HepG2 (cell line): ENCODE data around the gene AFDN. TPM values are rescaled to one million over a fixed set of nuclear protein-coding genes. Genes with fewer than 3 reads are reported as not detected.

Experiments used
- ATAD3A ChIP-seq: sonication (generic); formaldehyde crosslinking; IDR thresholded peaks from 2 replicates; pipeline ENCODE4 v1.4.0; 2020; ENCODE audit warnings: missing genetic modification reagents
- CREM ChIP-seq, 2 experiments: sonication (generic) in 1 of 2; formaldehyde crosslinking in 1 of 2; IDR thresholded peaks; 2 replicates each; pipeline versions ENCODE4 v1.4.0 to v1.6.1; 2016 to 2020; ENCODE audit warnings: antibody characterized with exemption in 1 of 2, mild to moderate bottlenecking in 1 of 2, missing genetic modification reagents in 1 of 2
- EZH2 ChIP-seq: conservative IDR thresholded peaks from 2 replicates; pipeline ENCODE4 v1.6.1; 2012; ENCODE audit warnings: mild to moderate bottlenecking, low read depth, low read length, moderate library complexity
- FOXK1 ChIP-seq: sonication (generic); formaldehyde crosslinking; IDR thresholded peaks from 2 replicates; pipeline ENCODE4 v1.4.0; 2020; ENCODE audit warnings: low read depth, missing genetic modification reagents, borderline replicate concordance
- GATA4 ChIP-seq: sonication (generic); IDR thresholded peaks from 2 replicates; pipeline ENCODE4 v1.6.1; 2016; ENCODE audit warnings: antibody characterized with exemption, low read depth, borderline replicate concordance
- KLF11 ChIP-seq: IDR thresholded peaks from 2 replicates; pipeline ENCODE4 v1.6.1; 2016; ENCODE audit warnings: missing compliant biosample characterization
- NCOA1 ChIP-seq: sonication (generic); formaldehyde crosslinking; IDR thresholded peaks from 2 replicates; pipeline ENCODE4 v1.9.0; 2021; ENCODE audit warnings: missing genetic modification reagents
- SNAPC2 ChIP-seq: sonication (generic); formaldehyde crosslinking; IDR thresholded peaks from 2 replicates; pipeline ENCODE4 v1.8.1; 2022; ENCODE audit warnings: mild to moderate bottlenecking, missing genetic modification reagents
- THAP7 ChIP-seq: sonication (generic); formaldehyde crosslinking; IDR thresholded peaks from 2 replicates; pipeline ENCODE4 v1.8.1; 2023; ENCODE audit warnings: mild to moderate bottlenecking, missing genetic modification reagents
- TRIM24 ChIP-seq: sonication (generic); formaldehyde crosslinking; IDR thresholded peaks from 2 replicates; pipeline ENCODE4 v1.8.0; 2022; ENCODE audit warnings: mild to moderate bottlenecking, missing genetic modification reagents
- ZNF282 ChIP-seq: fragments of 450-650 bp; IDR thresholded peaks from 2 replicates; pipeline ENCODE4 v1.6.1; 2018; ENCODE audit not compliant: partially characterized antibody
- ZNF30 ChIP-seq: sonication (generic); formaldehyde crosslinking; IDR thresholded peaks from 2 replicates; pipeline ENCODE4 v1.5.0; 2020; ENCODE audit warnings: mild to moderate bottlenecking, missing genetic modification reagents
- ZNF333 ChIP-seq: sonication (generic); formaldehyde crosslinking; IDR thresholded peaks from 2 replicates; pipeline ENCODE4 v1.4.0; 2020; ENCODE audit warnings: mild to moderate bottlenecking, missing genetic modification reagents, borderline replicate concordance
- ZNF335 ChIP-seq: sonication (generic); formaldehyde crosslinking; IDR thresholded peaks from 2 replicates; pipeline ENCODE4 v1.4.0; 2020; ENCODE audit warnings: missing genetic modification reagents
- ZNF33A ChIP-seq: sonication (generic); formaldehyde crosslinking; IDR thresholded peaks from 2 replicates; pipeline ENCODE4 v1.5.1; 2020; ENCODE audit warnings: missing genetic modification reagents, mild to moderate bottlenecking, moderate library complexity, borderline replicate concordance
- ZNF430 ChIP-seq: sonication (generic); formaldehyde crosslinking; IDR thresholded peaks from 2 replicates; pipeline ENCODE4 v1.9.0; 2021; ENCODE audit warnings: mild to moderate bottlenecking, missing genetic modification reagents
- ZNF432 ChIP-seq: sonication (generic); formaldehyde crosslinking; IDR thresholded peaks from 2 replicates; pipeline ENCODE4 v1.5.0; 2020; ENCODE audit warnings: missing genetic modification reagents, mild to moderate bottlenecking, borderline replicate concordance
- ZNF720 ChIP-seq: sonication (generic); formaldehyde crosslinking; IDR thresholded peaks from 2 replicates; pipeline ENCODE4 v1.4.0; 2020; ENCODE audit warnings: missing genetic modification reagents
- polyA plus RNA-seq, 8 experiments: library from polyadenylated mRNA; depleted of rRNA in 3 of 8; stranded (reverse) in 7 of 8; unstranded in 1 of 8; fragments of >200 nt; fragmentation: Illumina TruSeq in 4 of 8; extraction: Trizol in 4 of 8; gene quantifications; 2 replicates each; pipeline versions ENCODE4 v1.2.1 to v1.2.3, GENCODE V29; 2011 to 2016; ENCODE audit warnings: low read depth in 4 of 8, missing spikeins in 1 of 8, mixed read lengths in 1 of 8; ENCODE audit not compliant: insufficient read depth in 1 of 8
- total RNA-seq, 5 experiments: library from RNA; depleted of rRNA; stranded (reverse); fragments of >200 nt; fragmentation: Illumina TruSeq; extraction: Trizol; gene quantifications; 2 replicates each; pipeline ENCODE4 v1.2.3, GENCODE V29; 2016; ENCODE audit warnings: low read depth in 1 of 5
- TF ChIP-seq, protein P1 (sequence below): sonication (generic); formaldehyde crosslinking; IDR thresholded peaks from 2 replicates; pipeline ENCODE4; 2020; ENCODE audit warnings: missing genetic modification reagents, mild to moderate bottlenecking, borderline replicate concordance
- TF ChIP-seq, protein P2 (sequence below): sonication (generic); formaldehyde crosslinking; IDR thresholded peaks from 2 replicates; pipeline ENCODE4 v1.4.0; 2020; ENCODE audit warnings: mild to moderate bottlenecking, missing genetic modification reagents

Gene AFDN
- total and polyA plus RNA-seq, 2 of the 13 experiments (the other 11 are each of a cell fraction or from before 2014, with no cell fraction given) = 136 to 151 TPM

DNA sequence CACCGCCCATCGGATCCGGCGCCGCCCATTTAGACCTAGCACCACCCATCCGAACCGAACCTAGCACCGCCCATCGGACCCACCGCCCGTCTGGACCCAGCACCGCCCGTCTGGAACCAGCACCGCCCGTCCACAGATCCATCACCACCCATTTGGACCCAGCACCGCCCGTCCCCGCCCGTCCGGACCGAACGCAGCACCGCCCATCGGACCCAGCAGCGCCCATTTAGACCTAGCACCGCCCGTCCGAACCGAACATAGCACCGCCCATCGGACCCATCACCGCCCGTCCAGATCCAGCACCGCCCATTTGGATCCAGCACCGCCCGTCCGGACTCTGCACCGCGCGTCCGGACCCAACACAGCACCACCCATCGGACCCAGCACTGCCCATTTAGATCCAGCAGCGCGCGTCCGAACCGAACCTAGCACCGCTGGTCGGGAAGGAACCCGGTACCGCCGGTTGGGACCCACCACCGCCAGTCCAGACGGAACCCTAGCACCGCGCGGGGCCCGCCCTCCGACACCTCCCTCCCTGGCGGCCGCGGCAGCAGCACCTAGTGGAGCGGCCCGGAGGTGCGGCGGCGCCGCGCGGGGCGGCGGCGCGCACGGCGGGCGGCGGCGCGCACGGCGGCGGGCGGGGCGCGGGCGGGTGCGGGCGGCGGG lies 348 bp upstream of the AFDN start (continued):
- peak; percentile 50; the same call in 1 of the 2 replicates for TF ChIP-seq FOXK1 (CRISPR knock-in tag)
- TF ChIP-seq, protein P1, sequence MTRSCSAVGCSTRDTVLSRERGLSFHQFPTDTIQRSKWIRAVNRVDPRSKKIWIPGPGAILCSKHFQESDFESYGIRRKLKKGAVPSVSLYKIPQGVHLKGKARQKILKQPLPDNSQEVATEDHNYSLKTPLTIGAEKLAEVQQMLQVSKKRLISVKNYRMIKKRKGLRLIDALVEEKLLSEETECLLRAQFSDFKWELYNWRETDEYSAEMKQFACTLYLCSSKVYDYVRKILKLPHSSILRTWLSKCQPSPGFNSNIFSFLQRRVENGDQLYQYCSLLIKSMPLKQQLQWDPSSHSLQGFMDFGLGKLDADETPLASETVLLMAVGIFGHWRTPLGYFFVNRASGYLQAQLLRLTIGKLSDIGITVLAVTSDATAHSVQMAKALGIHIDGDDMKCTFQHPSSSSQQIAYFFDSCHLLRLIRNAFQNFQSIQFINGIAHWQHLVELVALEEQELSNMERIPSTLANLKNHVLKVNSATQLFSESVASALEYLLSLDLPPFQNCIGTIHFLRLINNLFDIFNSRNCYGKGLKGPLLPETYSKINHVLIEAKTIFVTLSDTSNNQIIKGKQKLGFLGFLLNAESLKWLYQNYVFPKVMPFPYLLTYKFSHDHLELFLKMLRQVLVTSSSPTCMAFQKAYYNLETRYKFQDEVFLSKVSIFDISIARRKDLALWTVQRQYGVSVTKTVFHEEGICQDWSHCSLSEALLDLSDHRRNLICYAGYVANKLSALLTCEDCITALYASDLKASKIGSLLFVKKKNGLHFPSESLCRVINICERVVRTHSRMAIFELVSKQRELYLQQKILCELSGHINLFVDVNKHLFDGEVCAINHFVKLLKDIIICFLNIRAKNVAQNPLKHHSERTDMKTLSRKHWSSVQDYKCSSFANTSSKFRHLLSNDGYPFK (CRISPR knock-in tag) = peak; percentile 43; the same call in 1 of the 2 replicates
- TF ChIP-seq KLF11 (CRISPR knock-in tag) = no peak
- TF ChIP-seq ZNF430 (CRISPR knock-in tag) = peak; percentile 20; the same call in 1 of the 2 replicates
- no peak for TF ChIP-seq ATAD3A (CRISPR knock-in tag)
- TF ChIP-seq, protein P2, sequence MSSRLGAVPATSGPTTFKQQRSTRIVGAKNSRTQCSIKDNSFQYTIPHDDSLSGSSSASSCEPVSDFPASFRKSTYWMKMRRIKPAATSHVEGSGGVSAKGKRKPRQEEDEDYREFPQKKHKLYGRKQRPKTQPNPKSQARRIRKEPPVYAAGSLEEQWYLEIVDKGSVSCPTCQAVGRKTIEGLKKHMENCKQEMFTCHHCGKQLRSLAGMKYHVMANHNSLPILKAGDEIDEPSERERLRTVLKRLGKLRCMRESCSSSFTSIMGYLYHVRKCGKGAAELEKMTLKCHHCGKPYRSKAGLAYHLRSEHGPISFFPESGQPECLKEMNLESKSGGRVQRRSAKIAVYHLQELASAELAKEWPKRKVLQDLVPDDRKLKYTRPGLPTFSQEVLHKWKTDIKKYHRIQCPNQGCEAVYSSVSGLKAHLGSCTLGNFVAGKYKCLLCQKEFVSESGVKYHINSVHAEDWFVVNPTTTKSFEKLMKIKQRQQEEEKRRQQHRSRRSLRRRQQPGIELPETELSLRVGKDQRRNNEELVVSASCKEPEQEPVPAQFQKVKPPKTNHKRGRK (CRISPR knock-in tag) = no peak
- no peak for TF ChIP-seq TRIM24 (CRISPR knock-in tag)
- no peak for TF ChIP-seq ZNF30 (CRISPR knock-in tag)
- no peak; the same call in 1 of the 2 replicates for TF ChIP-seq ZNF33A (CRISPR knock-in tag)
- no peak for TF ChIP-seq ZNF432 (CRISPR knock-in tag)
- no peak for TF ChIP-seq ZNF282
- 0 out of 2 replicates have a peak, but pooled peaks have one; percentile 35 for TF ChIP-seq THAP7 (CRISPR knock-in tag)
- no peak for TF ChIP-seq ZNF720
- TF ChIP-seq ZNF333 (CRISPR knock-in tag) = no peak
- no peak for TF ChIP-seq CREM (IDR thresholded peaks at IDR 0.05)
- TF ChIP-seq CREM (CRISPR knock-in tag; IDR thresholded peaks at IDR 0.05) = no peak
- no peak for TF ChIP-seq GATA4
- TF ChIP-seq ZNF335 (CRISPR knock-in tag) = no peak
- TF ChIP-seq NCOA1 = no peak
- no peak for TF ChIP-seq SNAPC2 (CRISPR knock-in tag)
- TF ChIP-seq EZH2 = no peak
